A549 (cell line): ENCODE results near the gene CASP7.

Source experiments
- HOXA7 ChIP-seq: fragments of 250-450 bp; sonication (Bioruptor Pico); IDR thresholded peaks from 2 replicates; pipeline ENCODE4 v1.5.0; 2020; ENCODE audit warnings: mild to moderate bottlenecking, moderate library complexity
- MYC ChIP-seq: IDR thresholded peaks from 2 replicates; pipeline ENCODE4 v1.6.1; 2012; ENCODE audit warnings: mild to moderate bottlenecking, inconsistent platforms, low read length, improper control_type of control experiment, borderline replicate concordance
- POLR2A ChIP-seq: IDR thresholded peaks from 2 replicates; pipeline ENCODE4 v1.6.1; 2012; ENCODE audit warnings: mild to moderate bottlenecking, low read length
- TF ChIP-seq, protein P1 (sequence below): fragments of >200 bp; sonication (Bioruptor Twin); formaldehyde crosslinking; IDR thresholded peaks from 3 replicates; pipeline ENCODE4 v1.5.1; 2016

DNA sequence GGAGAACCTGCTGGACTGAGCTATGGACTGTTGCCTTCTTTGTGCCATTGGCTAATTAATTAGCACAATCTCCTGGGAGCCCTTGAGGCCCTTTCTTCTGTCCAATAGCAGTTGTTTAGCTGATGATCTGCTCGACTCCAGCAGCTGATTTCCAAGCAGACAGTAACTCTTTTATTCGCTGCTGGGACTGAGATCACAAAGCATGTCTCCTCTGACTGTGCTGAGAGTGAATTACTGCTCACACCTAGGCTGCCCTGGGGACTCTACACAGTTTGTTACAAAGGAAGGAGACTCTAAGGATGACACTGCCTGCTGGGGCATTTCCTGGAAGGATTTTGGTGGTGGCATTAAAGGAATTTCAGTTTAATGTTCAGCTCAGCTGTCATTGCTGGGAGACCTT lies 31.4 kb downstream of the CASP7 start:
- TF ChIP-seq MYC = no peak
- no peak for TF ChIP-seq HOXA7 (CRISPR knock-in tag)
- TF ChIP-seq POLR2A = no peak
- TF ChIP-seq, protein P1, sequence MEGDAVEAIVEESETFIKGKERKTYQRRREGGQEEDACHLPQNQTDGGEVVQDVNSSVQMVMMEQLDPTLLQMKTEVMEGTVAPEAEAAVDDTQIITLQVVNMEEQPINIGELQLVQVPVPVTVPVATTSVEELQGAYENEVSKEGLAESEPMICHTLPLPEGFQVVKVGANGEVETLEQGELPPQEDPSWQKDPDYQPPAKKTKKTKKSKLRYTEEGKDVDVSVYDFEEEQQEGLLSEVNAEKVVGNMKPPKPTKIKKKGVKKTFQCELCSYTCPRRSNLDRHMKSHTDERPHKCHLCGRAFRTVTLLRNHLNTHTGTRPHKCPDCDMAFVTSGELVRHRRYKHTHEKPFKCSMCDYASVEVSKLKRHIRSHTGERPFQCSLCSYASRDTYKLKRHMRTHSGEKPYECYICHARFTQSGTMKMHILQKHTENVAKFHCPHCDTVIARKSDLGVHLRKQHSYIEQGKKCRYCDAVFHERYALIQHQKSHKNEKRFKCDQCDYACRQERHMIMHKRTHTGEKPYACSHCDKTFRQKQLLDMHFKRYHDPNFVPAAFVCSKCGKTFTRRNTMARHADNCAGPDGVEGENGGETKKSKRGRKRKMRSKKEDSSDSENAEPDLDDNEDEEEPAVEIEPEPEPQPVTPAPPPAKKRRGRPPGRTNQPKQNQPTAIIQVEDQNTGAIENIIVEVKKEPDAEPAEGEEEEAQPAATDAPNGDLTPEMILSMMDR = no peak
